HepG2 (cell line): ENCODE data around the gene RBM26. TPM values are rescaled to one million over a fixed set of nuclear protein-coding genes. Genes with fewer than 3 reads are reported as not detected.

Source experiments
- ATF1 ChIP-seq: IDR thresholded peaks from 2 replicates; pipeline ENCODE4 v1.6.1; 2016; ENCODE audit warnings: mild to moderate bottlenecking, control low read depth
- FOXK2 ChIP-seq: fragments of 450-650 bp; IDR thresholded peaks from 2 replicates; pipeline ENCODE4 v1.6.1; 2016
- FOXO1 ChIP-seq: sonication (generic); formaldehyde crosslinking; IDR thresholded peaks from 2 replicates; pipeline ENCODE4 v1.4.0; 2020; ENCODE audit warnings: missing genetic modification reagents
- KDM4B ChIP-seq: sonication (generic); formaldehyde crosslinking; IDR thresholded peaks from 2 replicates; pipeline ENCODE4 v1.4.0; 2020; ENCODE audit warnings: missing genetic modification reagents
- MTF2 ChIP-seq: sonication (generic); formaldehyde crosslinking; IDR thresholded peaks from 2 replicates; pipeline ENCODE4 v1.5.0; 2020; ENCODE audit warnings: missing genetic modification reagents, borderline replicate concordance
- MXD4 ChIP-seq: IDR thresholded peaks from 2 replicates; pipeline ENCODE4 v1.6.1; 2016; ENCODE audit warnings: mild to moderate bottlenecking, missing biosample characterization, missing genetic modification reagents
- PHF20 ChIP-seq: sonication (generic); formaldehyde crosslinking; IDR thresholded peaks from 2 replicates; pipeline ENCODE4 v1.5.0; 2020; ENCODE audit warnings: mild to moderate bottlenecking, missing genetic modification reagents
- ZKSCAN1 ChIP-seq: fragments of 150-350 bp; IDR thresholded peaks from 2 replicates; pipeline ENCODE4 v1.6.1; 2014; ENCODE audit warnings: low read length
- ZKSCAN8 ChIP-seq: IDR thresholded peaks from 2 replicates; pipeline ENCODE4 v1.6.1; 2016; ENCODE audit warnings: borderline replicate concordance, missing genetic modification reagents, missing compliant biosample characterization
- ZNF121 ChIP-seq: sonication (generic); formaldehyde crosslinking; IDR thresholded peaks from 2 replicates; pipeline ENCODE4 v1.5.0; 2020; ENCODE audit warnings: mild to moderate bottlenecking, missing genetic modification reagents
- ZNF768 ChIP-seq: sonication (generic); formaldehyde crosslinking; IDR thresholded peaks from 2 replicates; pipeline ENCODE4 v1.4.0; 2020; ENCODE audit warnings: missing genetic modification reagents
- polyA plus RNA-seq, 8 experiments: library from polyadenylated mRNA; depleted of rRNA in 3 of 8; stranded (reverse) in 7 of 8; unstranded in 1 of 8; fragments of >200 nt; fragmentation: Illumina TruSeq in 4 of 8; extraction: Trizol in 4 of 8; gene quantifications; 2 replicates each; pipeline versions ENCODE4 v1.2.1 to v1.2.3, GENCODE V29; 2011 to 2016; ENCODE audit warnings: low read depth in 4 of 8, missing spikeins in 1 of 8, mixed read lengths in 1 of 8; ENCODE audit not compliant: insufficient read depth in 1 of 8
- total RNA-seq, 5 experiments: library from RNA; depleted of rRNA; stranded (reverse); fragments of >200 nt; fragmentation: Illumina TruSeq; extraction: Trizol; gene quantifications; 2 replicates each; pipeline ENCODE4 v1.2.3, GENCODE V29; 2016; ENCODE audit warnings: low read depth in 1 of 5
- TF ChIP-seq, protein P1 (sequence below): sonication (generic); formaldehyde crosslinking; conservative IDR thresholded peaks from 2 replicates; pipeline ENCODE4 v1.5.0; 2020; ENCODE audit warnings: missing genetic modification reagents
- TF ChIP-seq, protein P2 (sequence below): sonication (generic); formaldehyde crosslinking; IDR thresholded peaks from 2 replicates; pipeline ENCODE4 v1.8.1; 2022; ENCODE audit warnings: low read depth, mild to moderate bottlenecking, missing genetic modification reagents
- TF ChIP-seq, protein P3 (sequence below): sonication (generic); formaldehyde crosslinking; IDR thresholded peaks from 2 replicates; pipeline ENCODE4 v1.4.0; 2020; ENCODE audit warnings: missing genetic modification reagents
- TF ChIP-seq, protein P4 (sequence below): sonication (generic); formaldehyde crosslinking; IDR thresholded peaks from 2 replicates; pipeline ENCODE4 v1.5.0; 2020; ENCODE audit warnings: missing genetic modification reagents, mild to moderate bottlenecking, borderline replicate concordance
- TF ChIP-seq, protein P5 (sequence below): sonication (generic); formaldehyde crosslinking; IDR thresholded peaks from 2 replicates; pipeline ENCODE4 v1.5.1; 2020; ENCODE audit warnings: mild to moderate bottlenecking, missing genetic modification reagents, borderline replicate concordance
- TF ChIP-seq, protein P6 (sequence below): sonication (generic); formaldehyde crosslinking; IDR thresholded peaks from 2 replicates; pipeline ENCODE4 v1.5.0; 2020; ENCODE audit warnings: mild to moderate bottlenecking, missing genetic modification reagents

RBM26 gene
- total and polyA plus RNA-seq, 2 of the 13 experiments (the other 11 are each of a cell fraction or from before 2014, with no cell fraction given) = 19.4 to 34.4 TPM

DNA sequence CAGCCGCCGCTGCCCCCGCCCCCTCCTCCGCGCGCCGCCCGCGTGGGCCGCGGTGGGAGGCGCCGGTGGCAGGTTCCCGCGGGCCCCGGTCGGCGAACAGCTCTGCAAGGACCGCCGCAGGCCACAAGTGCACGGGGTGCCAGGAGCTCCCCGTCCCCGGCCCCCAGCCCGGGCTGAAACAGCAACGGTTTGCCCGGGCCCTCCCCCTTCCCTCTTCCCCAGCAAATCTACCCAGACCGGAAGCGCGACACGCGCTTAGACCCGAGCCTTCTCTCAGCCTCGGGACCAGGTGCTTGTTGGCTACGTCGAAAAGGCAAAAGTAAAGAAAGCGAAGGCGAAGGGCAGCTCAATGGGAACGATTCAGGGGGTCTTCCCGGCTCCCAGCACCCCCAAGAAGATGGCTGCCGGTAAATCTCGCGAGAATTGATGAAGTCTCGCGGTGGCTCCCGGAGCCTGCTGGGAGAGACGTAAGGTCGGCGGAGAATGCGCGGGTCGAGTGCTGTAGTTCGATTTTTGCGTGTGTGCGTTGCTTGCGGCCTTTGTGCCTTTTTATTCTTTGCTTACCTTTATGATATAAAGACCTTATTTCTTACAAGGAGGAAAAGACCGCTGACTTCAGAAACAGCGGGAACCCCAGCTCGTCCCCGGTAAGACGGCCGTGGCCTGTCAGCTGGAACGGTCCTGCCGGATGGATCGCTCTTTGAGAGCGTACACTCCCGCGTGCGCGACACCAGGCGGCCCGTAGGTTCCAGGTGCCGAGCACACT lies at the start of gene RBM26 (continued):
- TF ChIP-seq, protein P1, sequence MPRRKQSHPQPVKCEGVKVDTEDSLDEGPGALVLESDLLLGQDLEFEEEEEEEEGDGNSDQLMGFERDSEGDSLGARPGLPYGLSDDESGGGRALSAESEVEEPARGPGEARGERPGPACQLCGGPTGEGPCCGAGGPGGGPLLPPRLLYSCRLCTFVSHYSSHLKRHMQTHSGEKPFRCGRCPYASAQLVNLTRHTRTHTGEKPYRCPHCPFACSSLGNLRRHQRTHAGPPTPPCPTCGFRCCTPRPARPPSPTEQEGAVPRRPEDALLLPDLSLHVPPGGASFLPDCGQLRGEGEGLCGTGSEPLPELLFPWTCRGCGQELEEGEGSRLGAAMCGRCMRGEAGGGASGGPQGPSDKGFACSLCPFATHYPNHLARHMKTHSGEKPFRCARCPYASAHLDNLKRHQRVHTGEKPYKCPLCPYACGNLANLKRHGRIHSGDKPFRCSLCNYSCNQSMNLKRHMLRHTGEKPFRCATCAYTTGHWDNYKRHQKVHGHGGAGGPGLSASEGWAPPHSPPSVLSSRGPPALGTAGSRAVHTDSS (CRISPR knock-in tag) = no peak
- TF ChIP-seq, protein P2, sequence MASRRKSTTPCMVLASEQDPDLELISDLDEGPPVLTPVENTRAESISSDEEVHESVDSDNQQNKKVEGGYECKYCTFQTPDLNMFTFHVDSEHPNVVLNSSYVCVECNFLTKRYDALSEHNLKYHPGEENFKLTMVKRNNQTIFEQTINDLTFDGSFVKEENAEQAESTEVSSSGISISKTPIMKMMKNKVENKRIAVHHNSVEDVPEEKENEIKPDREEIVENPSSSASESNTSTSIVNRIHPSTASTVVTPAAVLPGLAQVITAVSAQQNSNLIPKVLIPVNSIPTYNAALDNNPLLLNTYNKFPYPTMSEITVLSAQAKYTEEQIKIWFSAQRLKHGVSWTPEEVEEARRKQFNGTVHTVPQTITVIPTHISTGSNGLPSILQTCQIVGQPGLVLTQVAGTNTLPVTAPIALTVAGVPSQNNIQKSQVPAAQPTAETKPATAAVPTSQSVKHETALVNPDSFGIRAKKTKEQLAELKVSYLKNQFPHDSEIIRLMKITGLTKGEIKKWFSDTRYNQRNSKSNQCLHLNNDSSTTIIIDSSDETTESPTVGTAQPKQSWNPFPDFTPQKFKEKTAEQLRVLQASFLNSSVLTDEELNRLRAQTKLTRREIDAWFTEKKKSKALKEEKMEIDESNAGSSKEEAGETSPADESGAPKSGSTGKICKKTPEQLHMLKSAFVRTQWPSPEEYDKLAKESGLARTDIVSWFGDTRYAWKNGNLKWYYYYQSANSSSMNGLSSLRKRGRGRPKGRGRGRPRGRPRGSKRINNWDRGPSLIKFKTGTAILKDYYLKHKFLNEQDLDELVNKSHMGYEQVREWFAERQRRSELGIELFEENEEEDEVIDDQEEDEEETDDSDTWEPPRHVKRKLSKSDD (CRISPR knock-in tag) = peak; percentile 57; the same call in 1 of the 2 replicates
- no peak for TF ChIP-seq ZNF768 (CRISPR knock-in tag)
- no peak for TF ChIP-seq KDM4B
- peak; percentile 65 for TF ChIP-seq PHF20 (CRISPR knock-in tag)
- TF ChIP-seq FOXO1 (CRISPR knock-in tag) = no peak
- TF ChIP-seq, protein P3, sequence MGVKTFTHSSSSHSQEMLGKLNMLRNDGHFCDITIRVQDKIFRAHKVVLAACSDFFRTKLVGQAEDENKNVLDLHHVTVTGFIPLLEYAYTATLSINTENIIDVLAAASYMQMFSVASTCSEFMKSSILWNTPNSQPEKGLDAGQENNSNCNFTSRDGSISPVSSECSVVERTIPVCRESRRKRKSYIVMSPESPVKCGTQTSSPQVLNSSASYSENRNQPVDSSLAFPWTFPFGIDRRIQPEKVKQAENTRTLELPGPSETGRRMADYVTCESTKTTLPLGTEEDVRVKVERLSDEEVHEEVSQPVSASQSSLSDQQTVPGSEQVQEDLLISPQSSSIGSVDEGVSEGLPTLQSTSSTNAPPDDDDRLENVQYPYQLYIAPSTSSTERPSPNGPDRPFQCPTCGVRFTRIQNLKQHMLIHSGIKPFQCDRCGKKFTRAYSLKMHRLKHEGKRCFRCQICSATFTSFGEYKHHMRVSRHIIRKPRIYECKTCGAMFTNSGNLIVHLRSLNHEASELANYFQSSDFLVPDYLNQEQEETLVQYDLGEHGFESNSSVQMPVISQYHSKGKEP = no peak
- TF ChIP-seq ZKSCAN1 = no peak
- TF ChIP-seq, protein P4, sequence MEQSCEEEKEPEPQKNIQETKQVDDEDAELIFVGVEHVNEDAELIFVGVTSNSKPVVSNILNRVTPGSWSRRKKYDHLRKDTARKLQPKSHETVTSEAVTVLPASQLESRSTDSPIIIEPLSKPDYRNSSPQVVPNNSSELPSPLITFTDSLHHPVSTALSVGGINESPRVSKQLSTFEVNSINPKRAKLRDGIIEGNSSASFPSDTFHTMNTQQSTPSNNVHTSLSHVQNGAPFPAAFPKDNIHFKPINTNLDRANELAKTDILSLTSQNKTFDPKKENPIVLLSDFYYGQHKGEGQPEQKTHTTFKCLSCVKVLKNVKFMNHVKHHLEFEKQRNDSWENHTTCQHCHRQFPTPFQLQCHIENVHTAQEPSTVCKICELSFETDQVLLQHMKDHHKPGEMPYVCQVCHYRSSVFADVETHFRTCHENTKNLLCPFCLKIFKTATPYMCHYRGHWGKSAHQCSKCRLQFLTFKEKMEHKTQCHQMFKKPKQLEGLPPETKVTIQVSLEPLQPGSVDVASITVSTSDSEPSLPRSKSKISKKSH (CRISPR knock-in tag) = no peak; the same call in 1 of the 2 replicates
- TF ChIP-seq, protein P5, sequence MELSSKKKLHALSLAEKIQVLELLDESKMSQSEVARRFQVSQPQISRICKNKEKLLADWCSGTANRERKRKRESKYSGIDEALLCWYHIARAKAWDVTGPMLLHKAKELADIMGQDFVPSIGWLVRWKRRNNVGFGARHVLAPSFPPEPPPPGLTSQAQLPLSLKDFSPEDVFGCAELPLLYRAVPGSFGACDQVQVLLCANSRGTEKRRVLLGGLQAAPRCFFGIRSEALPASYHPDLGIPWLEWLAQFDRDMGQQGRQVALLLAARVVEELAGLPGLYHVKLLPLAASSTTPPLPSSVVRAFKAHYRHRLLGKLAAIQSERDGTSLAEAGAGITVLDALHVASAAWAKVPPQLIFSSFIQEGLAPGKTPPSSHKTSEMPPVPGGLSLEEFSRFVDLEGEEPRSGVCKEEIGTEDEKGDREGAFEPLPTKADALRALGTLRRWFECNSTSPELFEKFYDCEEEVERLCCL = no peak
- TF ChIP-seq, protein P6, sequence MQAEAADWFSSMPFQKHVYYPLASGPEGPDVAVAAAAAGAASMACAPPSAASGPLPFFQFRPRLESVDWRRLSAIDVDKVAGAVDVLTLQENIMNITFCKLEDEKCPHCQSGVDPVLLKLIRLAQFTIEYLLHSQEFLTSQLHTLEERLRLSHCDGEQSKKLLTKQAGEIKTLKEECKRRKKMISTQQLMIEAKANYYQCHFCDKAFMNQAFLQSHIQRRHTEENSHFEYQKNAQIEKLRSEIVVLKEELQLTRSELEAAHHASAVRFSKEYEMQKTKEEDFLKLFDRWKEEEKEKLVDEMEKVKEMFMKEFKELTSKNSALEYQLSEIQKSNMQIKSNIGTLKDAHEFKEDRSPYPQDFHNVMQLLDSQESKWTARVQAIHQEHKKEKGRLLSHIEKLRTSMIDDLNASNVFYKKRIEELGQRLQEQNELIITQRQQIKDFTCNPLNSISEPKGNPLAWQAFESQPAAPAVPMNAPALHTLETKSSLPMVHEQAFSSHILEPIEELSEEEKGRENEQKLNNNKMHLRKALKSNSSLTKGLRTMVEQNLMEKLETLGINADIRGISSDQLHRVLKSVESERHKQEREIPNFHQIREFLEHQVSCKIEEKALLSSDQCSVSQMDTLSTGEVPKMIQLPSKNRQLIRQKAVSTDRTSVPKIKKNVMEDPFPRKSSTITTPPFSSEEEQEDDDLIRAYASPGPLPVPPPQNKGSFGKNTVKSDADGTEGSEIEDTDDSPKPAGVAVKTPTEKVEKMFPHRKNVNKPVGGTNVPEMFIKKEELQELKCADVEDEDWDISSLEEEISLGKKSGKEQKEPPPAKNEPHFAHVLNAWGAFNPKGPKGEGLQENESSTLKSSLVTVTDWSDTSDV (CRISPR knock-in tag) = peak; percentile 72; the same call in 1 of the 2 replicates
- no peak for TF ChIP-seq ZNF121 (CRISPR knock-in tag)
- no peak for TF ChIP-seq ZKSCAN8
- no peak for TF ChIP-seq ATF1
- TF ChIP-seq FOXK2 = no peak
- TF ChIP-seq MXD4 (CRISPR knock-in tag) = peak; percentile 68; the same call in 1 of the 2 replicates
- no peak for TF ChIP-seq MTF2 (CRISPR knock-in tag)
